ENCODE data around the gene SPECC1L. TPM values are rescaled to one million over a fixed set of nuclear protein-coding genes. Genes with fewer than 3 reads are reported as not detected.

SPECC1L gene
- total RNA-seq, 8 experiments from 2014 or later, result 17.0 to 52.1 (median 43.0) TPM

GRCh38 chr22:24390576-24390975, 119.9 kb downstream of the SPECC1L start:
- H3K4me1 ChIP-seq (replicated peaks in 1 of 2), result peaks cover 3 to 5% of the 10 kb centered on the region in 2 donors
- ATAC-seq (replicated peaks in 6 of 8), result no peak
- no peak overlapping the region for H3K27ac ChIP-seq
- WGBS, 10 experiments, result 39 to 96% (median 87%) methylated on average over 3 to 7 of the region's 7 CpGs; no CpG with 5 or more reads in 1 of the 10 experiments
- H3K4me3 ChIP-seq, result no peak overlapping the region
- in situ Hi-C loops (cut with MboI; ENCODE audit: low pct_unique_long_range_greater_than_20kb in 2 of 9, low sequenced_read_pairs in 9 of 9, unreplicated experiment in 9 of 9), result no loop called here

GRCh38 chr22:24391836-24392217, 121.2 kb downstream of the SPECC1L start:
- 0 to 100% (median 93%) methylated on average over 1 to 3 of the region's 3 CpGs; no CpG with 5 or more reads in 1 of the 10 experiments for whole genome bisulfite sequencing, 10 experiments
- peak in 2 of 8 experiments; percentile 5 to 19 for ATAC-seq (replicated peaks in 6 of 8)
- no peak overlapping the region for H3K4me3 ChIP-seq
- peaks cover 3 to 5% of the 10 kb centered on the region in 2 donors for H3K4me1 ChIP-seq (replicated peaks in 1 of 2)
- in situ Hi-C loops (cut with MboI; ENCODE audit: low pct_unique_long_range_greater_than_20kb in 2 of 9, low sequenced_read_pairs in 9 of 9, unreplicated experiment in 9 of 9), result no loop called here
- H3K27ac ChIP-seq, result no peak overlapping the region

GRCh38 chr22:24392218-24392931, 121.7 kb downstream of the SPECC1L start:
- no peak overlapping the region for H3K27ac ChIP-seq
- 0 to 100% (median 68%) methylated on average over 1 to 3 of the region's 4 CpGs; no CpG with 5 or more reads in 2 of the 10 experiments for WGBS, 10 experiments
- ATAC-seq (replicated peaks in 6 of 8), result peak; percentile 26 to 82 (median 55)

GRCh38 chr22:24393012-24393559, 122.5 kb downstream of the SPECC1L start:
- H3K4me3 ChIP-seq, result no peak overlapping the region
- peaks cover 3 to 5% of the 10 kb centered on the region in 2 donors for H3K4me1 ChIP-seq (replicated peaks in 1 of 2)
- WGBS, 10 experiments, result 80 to 100% (median 100%) methylated on average over 1 to 2 of the region's 2 CpGs; no CpG with 5 or more reads in 3 of the 10 experiments
- in situ Hi-C loops (cut with MboI; ENCODE audit: low pct_unique_long_range_greater_than_20kb in 2 of 9, low sequenced_read_pairs in 9 of 9, unreplicated experiment in 9 of 9), result no loop called here
- no peak for ATAC-seq (replicated peaks in 6 of 8)
- H3K27ac ChIP-seq, result no peak overlapping the region

More at GRCh38 chr22:24392218-24392931, 121.7 kb downstream of the SPECC1L start:
- H3K4me3 ChIP-seq, result no peak overlapping the region
- H3K4me1 ChIP-seq (replicated peaks in 1 of 2), result peaks cover 3 to 5% of the 10 kb centered on the region in 2 donors
- in situ Hi-C loops (cut with MboI; ENCODE audit: low pct_unique_long_range_greater_than_20kb in 2 of 9, low sequenced_read_pairs in 9 of 9, unreplicated experiment in 9 of 9), result no loop called here

GRCh38 chr22:24393848-24394247, 123.2 kb downstream of the SPECC1L start:
- WGBS, 10 experiments, result 79 to 100% (median 96%) methylated on average over 1 to 3 of the region's 3 CpGs; no CpG with 5 or more reads in 3 of the 10 experiments
- Histone ChIP-seq H3K4me1 (replicated peaks in 1 of 2) (peaks cover 3 to 5% of the 10 kb centered on the region in 2 donors), H3K27ac (no peak overlapping the region), H3K4me3 (no peak overlapping the region)
- in situ Hi-C loops (cut with MboI; ENCODE audit: low pct_unique_long_range_greater_than_20kb in 2 of 9, low sequenced_read_pairs in 9 of 9, unreplicated experiment in 9 of 9), result no loop called here
- ATAC-seq (replicated peaks in 6 of 8), result no peak

- in situ Hi-C loops (cut with MboI; ENCODE audit: low pct_unique_long_range_greater_than_20kb in 2 of 9, low sequenced_read_pairs in 9 of 9, unreplicated experiment in 9 of 9), result no loop called here
- WGBS, 10 experiments, result 0 to 100% (median 75%) methylated on average over 1 to 2 of the region's 2 CpGs; no CpG with 5 or more reads in 5 of the 10 experiments
These were observed 123.6 kb downstream of the SPECC1L start for GRCh38 chr22:24394254-24394653.

GRCh38 chr22:24398409-24398808, 127.8 kb downstream of the SPECC1L start:
- no peaks in the 10 kb centered on the region for H3K4me1 ChIP-seq (replicated peaks in 1 of 2)
- H3K27ac ChIP-seq, result no peak overlapping the region
- in situ Hi-C loops (cut with MboI; ENCODE audit: low pct_unique_long_range_greater_than_20kb in 2 of 9, low sequenced_read_pairs in 9 of 9, unreplicated experiment in 9 of 9), result no loop called here
- no peak for ATAC-seq (replicated peaks in 6 of 8)
- H3K4me3 ChIP-seq, result no peak overlapping the region

More at GRCh38 chr22:24394254-24394653, 123.6 kb downstream of the SPECC1L start:
- ATAC-seq (replicated peaks in 6 of 8), result peak in 3 of 8 experiments; percentile 69 to 82 (median 75)
- H3K27ac ChIP-seq, result no peak overlapping the region
- no peak overlapping the region for H3K4me3 ChIP-seq
- H3K4me1 ChIP-seq (replicated peaks in 1 of 2), result peaks cover 3 to 5% of the 10 kb centered on the region in 2 donors

- peak in 3 of 8 experiments; percentile 3 to 20 (median 7) for ATAC-seq (replicated peaks in 6 of 8)
- Histone ChIP-seq H3K4me3 (no peak overlapping the region), H3K27ac (no peak overlapping the region), H3K4me1 (replicated peaks in 1 of 2) (no peaks in the 10 kb centered on the region)
- in situ Hi-C loops (cut with MboI; ENCODE audit: low pct_unique_long_range_greater_than_20kb in 2 of 9, low sequenced_read_pairs in 9 of 9, unreplicated experiment in 9 of 9), result no loop called here
- 8 to 100% (median 85%) methylated on average over 3 to 8 of the region's 8 CpGs for WGBS, 10 experiments
These were observed 129.5 kb downstream of the SPECC1L start for GRCh38 chr22:24400034-24400725.

- Histone ChIP-seq H3K4me1 (replicated peaks in 1 of 2) (no peaks in the 10 kb centered on the region), H3K27ac (no peak overlapping the region), H3K4me3 (no peak overlapping the region)
- ATAC-seq (replicated peaks in 6 of 8), result peak in 2 of 8 experiments; percentile 58 to 76
- in situ Hi-C loops (cut with MboI; ENCODE audit: low pct_unique_long_range_greater_than_20kb in 2 of 9, low sequenced_read_pairs in 9 of 9, unreplicated experiment in 9 of 9), result no loop called here
- 20 to 100% (median 86%) methylated on average over 1 to 9 of the region's 9 CpGs; no CpG with 5 or more reads in 1 of the 10 experiments for WGBS, 10 experiments
These were observed 130.3 kb downstream of the SPECC1L start for GRCh38 chr22:24400726-24401596.

- Histone ChIP-seq H3K27ac (no peak overlapping the region), H3K4me1 (replicated peaks in 1 of 2) (no peaks in the 10 kb centered on the region), H3K4me3 (no peak overlapping the region)
- no CpG with 5 or more reads among the region's 5 CpGs for WGBS, 10 experiments
- ATAC-seq (replicated peaks in 6 of 8), result peak in 1 of 8 experiments; percentile 16
- in situ Hi-C loops (cut with MboI; ENCODE audit: low pct_unique_long_range_greater_than_20kb in 2 of 9, low sequenced_read_pairs in 9 of 9, unreplicated experiment in 9 of 9), result no loop called here
These were observed 131.3 kb downstream of the SPECC1L start for GRCh38 chr22:24401931-24402367.

- peak in 6 of 8 experiments; percentile 53 to 91 (median 66) for ATAC-seq (replicated peaks in 6 of 8)
These were observed 132.0 kb downstream of the SPECC1L start for GRCh38 chr22:24402460-24403192.

GRCh38 chr22:24403346-24403745, 132.7 kb downstream of the SPECC1L start:
- 76 to 100% (median 94%) methylated on average over 1 to 3 of the region's 3 CpGs; no CpG with 5 or more reads in 3 of the 10 experiments for WGBS, 10 experiments
- in situ Hi-C loops (cut with MboI; ENCODE audit: low pct_unique_long_range_greater_than_20kb in 2 of 9, low sequenced_read_pairs in 9 of 9, unreplicated experiment in 9 of 9), result no loop called here
- H3K27ac ChIP-seq, result no peak overlapping the region
- no peaks in the 10 kb centered on the region for H3K4me1 ChIP-seq (replicated peaks in 1 of 2)
- no peak for ATAC-seq (replicated peaks in 6 of 8)
- H3K4me3 ChIP-seq, result no peak overlapping the region

More at GRCh38 chr22:24402460-24403192, 132.0 kb downstream of the SPECC1L start:
- WGBS, 10 experiments, result 0 to 92% (median 59%) methylated on average over 1 to 2 of the region's 3 CpGs; no CpG with 5 or more reads in 6 of the 10 experiments
- Histone ChIP-seq H3K4me1 (replicated peaks in 1 of 2) (no peaks in the 10 kb centered on the region), H3K4me3 (no peak overlapping the region), H3K27ac (no peak overlapping the region)
- in situ Hi-C loops (cut with MboI; ENCODE audit: low pct_unique_long_range_greater_than_20kb in 2 of 9, low sequenced_read_pairs in 9 of 9, unreplicated experiment in 9 of 9), result no loop called here
